Osteocyte (in vitro differentiated cells): Measurements from ENCODE around the gene PTMA. TPM values are rescaled to one million over a fixed set of nuclear protein-coding genes. Genes with fewer than 3 reads are reported as not detected.

ENCODE experiments used
- DNase-seq: peaks from one replicate; pipeline ENCODE4 v3.0.0; 2021; ENCODE audit warnings: mixed read lengths; ENCODE audit not compliant: unreplicated experiment; ENCODE audit errors: extremely low spot score
- H3K27ac Mint-ChIP-seq: one replicate; pipeline ENCODE4 v1.8.0; 2021; ENCODE audit warnings: mild to moderate bottlenecking, mixed read lengths; ENCODE audit not compliant: unreplicated experiment
- H3K27me3 Mint-ChIP-seq: one replicate; pipeline ENCODE4 v1.8.0; 2021; ENCODE audit warnings: mixed read lengths; ENCODE audit not compliant: unreplicated experiment
- H3K36me3 Mint-ChIP-seq: one replicate; pipeline ENCODE4 v1.8.0; 2021; ENCODE audit warnings: mixed read lengths; ENCODE audit not compliant: unreplicated experiment
- H3K4me1 Mint-ChIP-seq: one replicate; pipeline ENCODE4 v1.8.0; 2021; ENCODE audit warnings: mixed read lengths; ENCODE audit not compliant: unreplicated experiment
- H3K4me3 Mint-ChIP-seq: one replicate; pipeline ENCODE4 v1.8.0; 2021; ENCODE audit warnings: mild to moderate bottlenecking, moderate library complexity, mixed read lengths; ENCODE audit not compliant: unreplicated experiment
- H3K9me3 Mint-ChIP-seq: one replicate; pipeline ENCODE4 v1.8.0; 2021; ENCODE audit warnings: mixed read lengths; ENCODE audit not compliant: unreplicated experiment
- CTCF ChIP-seq: fragments of 200-600 bp; sonication (generic); IDR thresholded peaks from 2 replicates; pipeline ENCODE4 v1.5.0; 2021; ENCODE audit warnings: antibody characterized with exemption, mild to moderate bottlenecking, moderate library complexity
- total RNA-seq: library from RNA; stranded (reverse); gene quantifications from 2 replicates; pipeline ENCODE4 v1.2.1, GENCODE V29; 2021

Gene PTMA
- total RNA-seq, 1 donor from 2014 or later = 776 TPM

- Mint-ChIP-seq H3K27me3 (no peaks in the 10 kb centered on the region), H3K9me3 (no peaks in the 10 kb centered on the region), H3K4me3 (peak overlapping the region; percentile 44), H3K27ac (peak overlapping the region; percentile 41), H3K36me3 (no peaks in the 10 kb centered on the region), H3K4me1 (peaks cover 13% of the 10 kb centered on the region)
- no peak for DNase-seq
- no peak for TF ChIP-seq CTCF
These were observed 28.4 kb upstream of the PTMA start for GRCh38 chr2:231679908-231680284.

- Mint-ChIP-seq H3K36me3 (no peaks in the 10 kb centered on the region), H3K27ac (peak overlapping the region; percentile 41), H3K27me3 (no peaks in the 10 kb centered on the region), H3K4me1 (peaks cover 11% of the 10 kb centered on the region), H3K9me3 (no peaks in the 10 kb centered on the region), H3K4me3 (peak overlapping the region; percentile 51)
- DNase-seq = no peak
- TF ChIP-seq CTCF = no peak
These were observed 27.9 kb upstream of the PTMA start for GRCh38 chr2:231680285-231680991.

GRCh38 chr2:231680992-231681852 is 27.1 kb upstream of the PTMA start:
- H3K36me3 Mint-ChIP-seq = no peaks in the 10 kb centered on the region
- peak overlapping the region; percentile 78 for H3K27ac Mint-ChIP-seq
- peak; percentile 91 for DNase-seq
- H3K4me1 Mint-ChIP-seq = peaks cover 11% of the 10 kb centered on the region
- peak overlapping the region; percentile 74 for H3K4me3 Mint-ChIP-seq
- no peaks in the 10 kb centered on the region for H3K27me3 Mint-ChIP-seq
- no peak for TF ChIP-seq CTCF
- H3K9me3 Mint-ChIP-seq = no peaks in the 10 kb centered on the region

- H3K9me3 Mint-ChIP-seq = no peaks in the 10 kb centered on the region
- no peak for DNase-seq
- no peak for TF ChIP-seq CTCF
- H3K4me3 Mint-ChIP-seq = peak overlapping the region; percentile 19
- peaks cover 10% of the 10 kb centered on the region for H3K4me1 Mint-ChIP-seq
- H3K27me3 Mint-ChIP-seq = no peaks in the 10 kb centered on the region
- no peaks in the 10 kb centered on the region for H3K36me3 Mint-ChIP-seq
- no peak overlapping the region for H3K27ac Mint-ChIP-seq
These were observed 25.6 kb upstream of the PTMA start for GRCh38 chr2:231682603-231683291.
